ENCODE measurements around the gene KDM2B. TPM values are rescaled to one million over a fixed set of nuclear protein-coding genes. Genes with fewer than 3 reads are reported as not detected.

The KDM2B gene
- total RNA-seq, 1 donor from 2014 or later = 51.7 TPM

- no peak for TF ChIP-seq CTCF (conservative IDR thresholded peaks at IDR 0.05)
- Mint-ChIP-seq H3K36me3 (peaks cover 4% of the 10 kb centered on the region), H3K4me1 (ENCODE audit: unreplicated experiment) (peaks cover 27% of the 10 kb centered on the region), H3K27ac (peak overlapping the region; percentile 51), H3K4me3 (peak overlapping the region; percentile 75), H3K27me3 (no peaks in the 10 kb centered on the region), H3K9me3 (no peaks in the 10 kb centered on the region)
- DNase-seq (ENCODE audit: extremely low spot score, unreplicated experiment) = no peak
Observed at GRCh38 chr12:121467638-121468498, 113.0 kb downstream of the KDM2B start.

- DNase-seq (ENCODE audit: extremely low spot score, unreplicated experiment) = peak; percentile 91
- TF ChIP-seq CTCF (conservative IDR thresholded peaks at IDR 0.05) = no peak
- peaks cover 4% of the 10 kb centered on the region for H3K36me3 Mint-ChIP-seq
- no peak overlapping the region for H3K27ac Mint-ChIP-seq
- H3K9me3 Mint-ChIP-seq = no peaks in the 10 kb centered on the region
- H3K4me1 Mint-ChIP-seq (ENCODE audit: unreplicated experiment) = peaks cover 19% of the 10 kb centered on the region
- no peaks in the 10 kb centered on the region for H3K27me3 Mint-ChIP-seq
- no peak overlapping the region for H3K4me3 Mint-ChIP-seq
Observed at GRCh38 chr12:121466794-121467637, 113.8 kb downstream of the KDM2B start.

GRCh38 chr12:121465921-121466793 lies 114.7 kb downstream of the KDM2B start:
- H3K36me3 Mint-ChIP-seq = peaks cover 4% of the 10 kb centered on the region
- H3K4me1 Mint-ChIP-seq (ENCODE audit: unreplicated experiment) = peaks cover 14% of the 10 kb centered on the region
- H3K27ac Mint-ChIP-seq = peak overlapping the region; percentile 90
- no peak for DNase-seq (ENCODE audit: extremely low spot score, unreplicated experiment)
- H3K4me3 Mint-ChIP-seq = peak overlapping the region; percentile 94
- no peaks in the 10 kb centered on the region for H3K27me3 Mint-ChIP-seq
- TF ChIP-seq CTCF (conservative IDR thresholded peaks at IDR 0.05) = no peak
- H3K9me3 Mint-ChIP-seq = no peaks in the 10 kb centered on the region

- Mint-ChIP-seq H3K9me3 (no peaks in the 10 kb centered on the region), H3K4me1 (ENCODE audit: unreplicated experiment) (peaks cover 12% of the 10 kb centered on the region), H3K27me3 (no peaks in the 10 kb centered on the region), H3K36me3 (peaks cover 13% of the 10 kb centered on the region), H3K4me3 (peak overlapping the region; percentile 49), H3K27ac (no peak overlapping the region)
- no peak for DNase-seq (ENCODE audit: extremely low spot score, unreplicated experiment)
- TF ChIP-seq CTCF (conservative IDR thresholded peaks at IDR 0.05) = no peak
Observed at GRCh38 chr12:121464331-121464730, 116.5 kb downstream of the KDM2B start.

GRCh38 chr12:121461048-121461447 lies 119.8 kb downstream of the KDM2B start:
- Mint-ChIP-seq H3K36me3 (peaks cover 19% of the 10 kb centered on the region), H3K27ac (no peak overlapping the region), H3K4me3 (no peak overlapping the region), H3K4me1 (ENCODE audit: unreplicated experiment) (peaks cover 14% of the 10 kb centered on the region), H3K9me3 (no peaks in the 10 kb centered on the region), H3K27me3 (no peaks in the 10 kb centered on the region)
- DNase-seq (ENCODE audit: extremely low spot score, unreplicated experiment) = no peak
- TF ChIP-seq CTCF (conservative IDR thresholded peaks at IDR 0.05) = no peak

All from type B pancreatic cell (in vitro differentiated cells).